Activated naive CD8-positive, alpha-beta T cell (primary cell): Measurements from ENCODE around the gene SH3RF1.

Source experiments
- H3K27ac Mint-ChIP-seq: one replicate; pipeline ENCODE4 v1.8.0; 2021; ENCODE audit warnings: mixed read lengths
- H3K27me3 Mint-ChIP-seq: one replicate; pipeline ENCODE4 v1.8.0; 2021; ENCODE audit warnings: mixed read lengths
- H3K36me3 Mint-ChIP-seq: one replicate; pipeline ENCODE4 v1.8.0; 2021; ENCODE audit warnings: mixed read lengths
- H3K4me1 Mint-ChIP-seq: one replicate; pipeline ENCODE4 v1.8.0; 2021; ENCODE audit warnings: low read depth, mixed read lengths
- H3K4me3 Mint-ChIP-seq: one replicate; pipeline ENCODE4 v1.8.0; 2021; ENCODE audit warnings: mild to moderate bottlenecking, mixed read lengths
- H3K9me3 Mint-ChIP-seq: one replicate; pipeline ENCODE4 v1.8.0; 2021; ENCODE audit warnings: low read depth, mixed read lengths

Gene SH3RF1

DNA sequence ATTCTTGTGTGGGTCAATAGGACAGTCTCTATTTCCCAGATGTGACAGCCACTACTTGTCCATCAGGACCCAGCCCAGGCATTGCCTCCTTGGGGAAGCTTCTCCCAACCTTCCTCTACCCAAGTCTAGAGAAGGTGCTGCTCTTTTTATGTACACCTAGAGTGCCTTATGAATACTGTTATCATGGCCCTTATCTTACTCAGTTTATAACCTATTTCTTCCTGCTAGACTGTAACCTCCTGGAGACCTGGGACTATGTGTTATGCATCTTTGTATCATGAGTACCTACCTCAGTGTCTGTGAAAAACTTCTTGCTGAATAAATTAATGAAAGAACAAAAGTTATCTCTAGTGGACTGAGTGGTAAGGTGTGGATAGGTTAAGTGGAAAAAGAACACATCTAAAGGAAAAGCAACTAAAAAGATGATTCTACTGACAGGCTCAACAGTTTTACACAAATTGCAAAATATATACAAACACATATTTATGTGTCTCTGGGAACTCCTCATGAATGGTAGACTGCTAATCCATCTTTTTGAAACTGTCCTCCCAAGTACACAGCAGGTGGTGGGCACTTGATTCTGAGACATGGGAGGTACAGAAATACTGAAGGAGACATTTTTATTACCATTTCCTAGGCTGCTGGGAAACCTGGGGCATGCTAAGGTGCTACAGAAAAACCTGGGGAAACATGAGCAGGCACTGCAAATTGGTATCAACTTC is 106.6 kb downstream of the SH3RF1 start:
- Mint-ChIP-seq H3K4me3 (no peak overlapping the region), H3K36me3 (no peaks in the 10 kb centered on the region), H3K4me1 (no peaks in the 10 kb centered on the region), H3K27ac (no peak overlapping the region), H3K9me3 (no peaks in the 10 kb centered on the region), H3K27me3 (peaks cover 3% of the 10 kb centered on the region)

DNA sequence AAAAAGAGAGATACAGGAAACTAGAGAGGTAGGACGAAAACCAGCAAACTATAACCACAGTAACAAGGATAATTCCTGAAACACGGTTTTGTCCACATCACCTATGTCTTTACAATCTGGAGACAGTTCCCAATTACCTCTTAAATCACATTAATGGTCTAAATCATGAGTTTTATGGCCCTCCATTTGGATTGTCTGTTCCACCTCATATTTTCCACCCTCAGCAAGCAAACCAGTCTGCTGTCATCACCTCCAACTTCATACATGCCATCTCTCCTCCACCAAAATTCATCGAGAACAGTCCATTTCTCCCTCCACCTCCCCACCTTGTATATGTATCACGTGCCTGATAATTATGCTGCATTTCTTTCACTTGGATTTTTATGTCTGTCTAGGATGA is 107.3 kb downstream of the SH3RF1 start:
- H3K27ac Mint-ChIP-seq, result no peak overlapping the region
- no peaks in the 10 kb centered on the region for H3K4me1 Mint-ChIP-seq
- H3K27me3 Mint-ChIP-seq, result peaks cover 3% of the 10 kb centered on the region
- H3K9me3 Mint-ChIP-seq, result no peaks in the 10 kb centered on the region
- no peak overlapping the region for H3K4me3 Mint-ChIP-seq
- H3K36me3 Mint-ChIP-seq, result no peaks in the 10 kb centered on the region

DNA sequence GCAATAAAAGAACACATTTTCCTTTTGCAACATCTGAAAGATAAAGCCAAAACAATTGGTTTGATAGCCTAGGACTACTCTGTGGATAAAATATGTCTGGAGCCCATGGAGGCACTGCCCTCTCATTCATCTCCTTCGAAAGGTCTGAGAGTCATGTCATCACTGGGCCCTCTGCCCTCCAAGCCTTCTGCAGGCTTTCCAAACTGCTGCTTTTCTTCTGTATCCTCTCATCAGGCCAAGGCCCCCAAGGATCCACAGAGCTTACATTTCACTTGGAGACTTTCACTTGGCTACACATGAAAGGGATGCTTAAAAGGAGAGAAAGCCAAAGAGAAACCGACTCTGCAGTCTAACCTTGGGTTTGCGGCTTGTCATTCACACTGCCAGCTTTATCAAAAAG is 109.9 kb downstream of the SH3RF1 start:
- Mint-ChIP-seq H3K27me3 (peaks cover 12% of the 10 kb centered on the region), H3K4me1 (no peaks in the 10 kb centered on the region), H3K27ac (no peak overlapping the region), H3K9me3 (no peaks in the 10 kb centered on the region), H3K4me3 (no peak overlapping the region), H3K36me3 (no peaks in the 10 kb centered on the region)

- Mint-ChIP-seq H3K36me3 (no peaks in the 10 kb centered on the region), H3K4me1 (no peaks in the 10 kb centered on the region), H3K27me3 (peaks cover 12% of the 10 kb centered on the region), H3K27ac (no peak overlapping the region), H3K4me3 (no peak overlapping the region), H3K9me3 (no peaks in the 10 kb centered on the region)
These were observed 111.1 kb downstream of the SH3RF1 start for GRCh38 chr4:169159624-169160171.

GRCh38 chr4:169158861-169159260 is 111.9 kb downstream of the SH3RF1 start:
- H3K4me1 Mint-ChIP-seq, result no peaks in the 10 kb centered on the region
- no peaks in the 10 kb centered on the region for H3K9me3 Mint-ChIP-seq
- H3K27ac Mint-ChIP-seq, result no peak overlapping the region
- no peaks in the 10 kb centered on the region for H3K36me3 Mint-ChIP-seq
- peaks cover 12% of the 10 kb centered on the region for H3K27me3 Mint-ChIP-seq
- no peak overlapping the region for H3K4me3 Mint-ChIP-seq

DNA sequence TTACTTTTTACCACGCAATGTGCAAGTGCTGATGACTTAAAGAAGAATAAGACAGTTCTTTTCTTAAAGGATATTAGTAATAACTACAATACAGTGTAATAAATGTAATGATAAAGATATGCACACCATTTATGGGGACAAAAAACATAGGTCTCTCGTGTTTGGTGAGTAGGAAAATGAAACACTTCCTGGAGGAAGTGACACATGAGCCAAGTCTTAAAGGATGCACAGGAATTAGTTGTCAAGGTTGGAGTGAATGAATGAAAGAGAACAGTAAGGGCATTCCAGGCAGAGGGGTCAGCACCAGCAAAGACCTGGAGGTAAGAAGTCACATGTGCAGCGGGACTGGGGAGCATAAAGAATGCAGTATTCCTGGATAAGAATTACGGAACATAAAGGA is 112.7 kb downstream of the SH3RF1 start:
- H3K4me1 Mint-ChIP-seq, result no peaks in the 10 kb centered on the region
- H3K27me3 Mint-ChIP-seq, result peaks cover 12% of the 10 kb centered on the region
- no peaks in the 10 kb centered on the region for H3K9me3 Mint-ChIP-seq
- H3K36me3 Mint-ChIP-seq, result no peaks in the 10 kb centered on the region
- no peak overlapping the region for H3K27ac Mint-ChIP-seq
- no peak overlapping the region for H3K4me3 Mint-ChIP-seq

GRCh38 chr4:169156392-169156791 is 114.4 kb downstream of the SH3RF1 start:
- no peak overlapping the region for H3K27ac Mint-ChIP-seq
- H3K36me3 Mint-ChIP-seq, result no peaks in the 10 kb centered on the region
- no peaks in the 10 kb centered on the region for H3K9me3 Mint-ChIP-seq
- H3K4me1 Mint-ChIP-seq, result no peaks in the 10 kb centered on the region
- H3K4me3 Mint-ChIP-seq, result no peak overlapping the region
- H3K27me3 Mint-ChIP-seq, result peaks cover 11% of the 10 kb centered on the region

DNA sequence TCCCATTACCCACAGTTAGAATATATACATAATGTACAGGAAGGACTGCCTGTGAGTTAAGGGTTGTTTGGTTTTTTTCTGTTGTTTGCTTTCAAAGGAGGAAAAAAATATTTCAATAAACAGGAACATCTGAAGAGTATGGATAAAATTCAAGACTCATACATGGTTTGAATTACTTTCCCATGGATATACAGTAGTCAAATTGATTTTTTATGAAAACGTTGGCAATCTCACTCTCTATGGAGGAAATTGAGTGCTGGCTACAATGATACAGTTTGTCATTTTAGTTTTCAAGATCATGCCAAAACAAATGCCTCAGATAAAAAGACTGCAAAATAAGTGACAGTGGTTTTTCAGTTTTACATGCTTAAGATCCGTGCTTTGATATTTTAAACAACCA is 116.6 kb downstream of the SH3RF1 start:
- Mint-ChIP-seq H3K36me3 (no peaks in the 10 kb centered on the region), H3K27ac (no peak overlapping the region), H3K4me1 (no peaks in the 10 kb centered on the region), H3K9me3 (no peaks in the 10 kb centered on the region), H3K27me3 (peaks cover 9% of the 10 kb centered on the region), H3K4me3 (no peak overlapping the region)

- H3K27me3 Mint-ChIP-seq, result peaks cover 9% of the 10 kb centered on the region
- no peak overlapping the region for H3K4me3 Mint-ChIP-seq
- no peaks in the 10 kb centered on the region for H3K4me1 Mint-ChIP-seq
- H3K36me3 Mint-ChIP-seq, result no peaks in the 10 kb centered on the region
- H3K9me3 Mint-ChIP-seq, result no peaks in the 10 kb centered on the region
- H3K27ac Mint-ChIP-seq, result no peak overlapping the region
These were observed 117.2 kb downstream of the SH3RF1 start for GRCh38 chr4:169153481-169154087.

DNA sequence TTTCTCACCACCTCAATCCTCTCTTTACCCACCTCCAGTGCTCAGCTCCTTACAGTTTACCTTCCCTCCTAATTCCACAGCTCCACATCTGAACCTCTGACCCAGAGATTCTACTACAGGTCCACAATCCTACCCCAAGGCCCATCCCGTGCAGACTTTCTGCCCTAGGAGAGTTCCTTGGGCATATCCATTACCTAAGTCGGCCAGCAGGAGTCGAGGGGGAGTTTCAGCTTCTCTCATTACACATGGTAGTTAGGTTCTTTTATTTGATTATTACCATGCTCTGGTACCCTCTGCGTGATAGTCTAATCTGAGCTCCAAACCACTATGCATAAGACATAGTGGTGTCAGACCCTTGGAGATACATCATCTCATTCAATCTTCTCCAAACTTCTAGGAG is 117.9 kb downstream of the SH3RF1 start:
- H3K4me3 Mint-ChIP-seq, result no peak overlapping the region
- no peaks in the 10 kb centered on the region for H3K4me1 Mint-ChIP-seq
- H3K9me3 Mint-ChIP-seq, result no peaks in the 10 kb centered on the region
- H3K36me3 Mint-ChIP-seq, result no peaks in the 10 kb centered on the region
- no peak overlapping the region for H3K27ac Mint-ChIP-seq
- peaks cover 7% of the 10 kb centered on the region for H3K27me3 Mint-ChIP-seq

DNA sequence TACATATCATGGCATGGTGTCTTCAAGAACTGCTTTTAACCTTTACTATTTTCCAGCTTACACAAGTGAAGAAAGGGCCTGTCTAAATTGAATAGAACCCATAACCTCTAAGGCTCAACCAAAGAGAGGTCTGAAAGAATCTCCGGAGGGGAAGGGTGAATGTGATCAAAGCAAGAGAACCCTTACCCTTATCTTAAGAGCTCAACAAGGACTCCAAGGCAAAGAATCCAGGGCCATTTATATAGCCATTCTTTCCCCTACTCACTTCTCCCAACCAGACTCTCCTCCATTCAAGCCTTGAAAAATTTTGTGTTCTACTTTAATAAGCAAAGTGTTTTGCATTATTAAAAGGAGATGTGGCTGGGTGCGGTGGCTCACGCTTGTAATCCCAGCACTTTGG is 118.7 kb downstream of the SH3RF1 start:
- no peak overlapping the region for H3K4me3 Mint-ChIP-seq
- H3K9me3 Mint-ChIP-seq, result no peaks in the 10 kb centered on the region
- H3K36me3 Mint-ChIP-seq, result no peaks in the 10 kb centered on the region
- H3K27me3 Mint-ChIP-seq, result peaks cover 6% of the 10 kb centered on the region
- no peak overlapping the region for H3K27ac Mint-ChIP-seq
- H3K4me1 Mint-ChIP-seq, result no peaks in the 10 kb centered on the region

- H3K27me3 Mint-ChIP-seq, result peaks cover 4% of the 10 kb centered on the region
- no peak overlapping the region for H3K4me3 Mint-ChIP-seq
- H3K27ac Mint-ChIP-seq, result no peak overlapping the region
- H3K4me1 Mint-ChIP-seq, result no peaks in the 10 kb centered on the region
- no peaks in the 10 kb centered on the region for H3K36me3 Mint-ChIP-seq
- H3K9me3 Mint-ChIP-seq, result no peaks in the 10 kb centered on the region
These were observed 119.1 kb downstream of the SH3RF1 start for GRCh38 chr4:169151671-169152070.

DNA sequence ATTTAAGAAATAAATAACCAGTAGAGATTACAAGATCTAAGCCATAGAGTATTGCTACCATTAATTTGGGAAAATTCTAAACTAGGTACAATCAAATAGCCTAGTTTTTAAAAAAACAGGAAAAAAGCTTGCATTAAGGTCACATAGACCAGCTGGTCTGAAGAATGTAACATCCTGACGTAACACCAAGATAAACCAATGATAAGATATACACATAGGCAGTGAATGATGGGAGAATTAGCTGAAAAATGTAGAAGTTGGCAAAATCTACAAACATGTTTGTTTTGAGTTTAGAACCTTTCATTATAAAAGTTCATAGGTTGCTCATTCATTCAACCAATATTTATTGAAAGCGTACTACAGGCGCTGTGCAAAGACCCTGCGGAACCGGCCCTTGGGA is 120.0 kb downstream of the SH3RF1 start:
- H3K36me3 Mint-ChIP-seq, result no peaks in the 10 kb centered on the region

GRCh38 chr4:169148885-169149284 is 121.9 kb downstream of the SH3RF1 start:
- Mint-ChIP-seq H3K27ac (no peak overlapping the region), H3K27me3 (no peaks in the 10 kb centered on the region), H3K36me3 (no peaks in the 10 kb centered on the region), H3K4me3 (no peak overlapping the region), H3K9me3 (no peaks in the 10 kb centered on the region), H3K4me1 (no peaks in the 10 kb centered on the region)

More for the DNA sequence above, 120.0 kb downstream of the SH3RF1 start:
- Mint-ChIP-seq H3K4me1 (no peaks in the 10 kb centered on the region), H3K27ac (no peak overlapping the region), H3K27me3 (no peaks in the 10 kb centered on the region), H3K9me3 (no peaks in the 10 kb centered on the region), H3K4me3 (no peak overlapping the region)

- H3K36me3 Mint-ChIP-seq, result no peaks in the 10 kb centered on the region
- no peak overlapping the region for H3K4me3 Mint-ChIP-seq
- no peaks in the 10 kb centered on the region for H3K4me1 Mint-ChIP-seq
- H3K9me3 Mint-ChIP-seq, result no peaks in the 10 kb centered on the region
- no peak overlapping the region for H3K27ac Mint-ChIP-seq
- peaks cover 3% of the 10 kb centered on the region for H3K27me3 Mint-ChIP-seq
These were observed 123.6 kb downstream of the SH3RF1 start for GRCh38 chr4:169147191-169147590.
